ENCODE measurements around the gene NCAM2.

The NCAM2 gene

DNA sequence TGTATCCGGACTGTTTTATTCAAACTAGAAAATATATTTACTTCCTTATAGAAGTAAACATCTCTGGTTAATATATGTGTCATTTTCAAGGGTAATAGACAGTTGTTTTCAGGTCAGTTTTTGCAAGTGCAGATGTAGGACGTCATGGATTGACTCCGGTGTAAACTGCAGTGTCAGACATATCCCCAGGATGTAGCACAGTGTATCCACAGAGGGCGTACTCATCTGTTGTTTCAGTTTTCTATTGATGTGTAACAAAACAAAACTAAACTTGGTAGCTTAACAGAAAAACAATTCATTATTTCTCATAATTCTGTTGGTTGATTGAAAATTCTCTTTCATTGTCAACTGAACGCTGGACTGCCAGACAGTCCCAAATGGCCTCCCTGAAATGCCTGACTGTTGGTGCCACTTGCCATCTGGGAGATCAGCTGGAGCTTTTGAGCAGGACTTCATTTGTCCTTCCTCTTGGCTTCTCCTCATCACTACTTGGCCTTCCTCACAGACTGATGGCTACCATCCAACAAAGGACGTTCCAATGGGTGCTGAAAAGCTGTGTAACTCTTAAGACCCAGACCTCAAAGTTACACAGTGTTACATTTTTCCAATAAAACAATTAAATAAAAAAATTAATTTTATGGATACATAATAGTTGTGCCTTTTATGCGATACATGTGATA lies 181.6 kb downstream of the NCAM2 start:
- FAIRE-seq: no peak

GRCh38 chr21:21182401-21183010 lies 184.3 kb downstream of the NCAM2 start:
- no peak for FAIRE-seq

GRCh38 chr21:21183092-21183491 lies 184.9 kb downstream of the NCAM2 start:
- no peak for FAIRE-seq

DNA sequence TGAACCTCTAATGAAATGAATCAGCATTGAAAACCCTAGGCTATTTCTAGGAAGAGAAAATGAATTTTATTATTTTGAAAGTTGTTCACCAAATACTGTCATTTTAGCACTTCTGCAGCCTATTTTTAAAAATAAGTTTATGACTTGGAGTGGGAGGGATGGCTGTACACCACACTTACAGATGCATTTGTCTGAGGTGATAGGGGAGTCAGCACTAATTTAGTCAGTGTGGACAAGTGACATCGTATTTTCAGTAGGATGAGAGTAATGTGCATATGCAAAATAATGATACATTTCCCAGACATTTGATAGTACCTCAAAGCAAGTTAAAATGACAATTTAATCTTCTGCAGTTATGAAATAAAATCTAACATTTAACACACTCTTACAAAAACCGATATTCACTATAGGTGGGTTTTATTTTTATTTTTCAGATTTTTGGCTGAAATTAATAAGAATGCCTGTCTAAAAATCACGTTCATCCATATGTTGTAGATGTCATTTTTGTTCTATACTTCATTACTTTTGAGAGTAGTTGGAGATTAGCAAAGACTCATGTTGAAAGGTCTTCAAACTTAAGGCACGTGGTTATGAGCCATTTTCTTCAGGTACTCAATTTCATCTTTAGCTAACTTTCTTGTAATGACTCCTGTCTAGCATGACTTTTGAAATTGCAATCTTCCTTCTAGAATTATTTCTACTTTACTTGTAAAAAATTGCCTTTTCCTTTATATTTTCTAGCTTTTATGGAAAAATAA lies 186.7 kb downstream of the NCAM2 start:
- no peak for FAIRE-seq

DNA sequence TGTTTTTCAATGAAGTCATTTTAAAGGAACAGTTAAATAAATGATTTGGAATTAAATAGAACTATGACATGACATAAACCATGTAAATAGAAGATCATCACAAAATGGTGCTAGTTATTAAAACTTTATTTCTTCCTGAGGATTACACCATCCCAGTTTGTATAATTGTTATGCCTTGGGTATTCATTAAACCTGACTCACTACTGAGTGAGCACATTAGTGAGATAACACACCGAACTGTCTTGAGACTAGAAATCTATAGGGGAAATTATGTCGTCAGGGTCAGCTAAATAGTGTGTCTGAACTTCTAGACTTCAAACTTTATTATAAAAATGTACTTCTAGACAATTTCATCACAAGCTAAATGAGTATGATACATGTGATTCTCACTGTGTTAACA lies 189.4 kb downstream of the NCAM2 start:
- FAIRE-seq: no peak

GRCh38 chr21:21188513-21189195 lies 190.4 kb downstream of the NCAM2 start:
- no peak for FAIRE-seq

- FAIRE-seq: no peak
Observed at GRCh38 chr21:21195417-21195943, 197.3 kb downstream of the NCAM2 start.

DNA sequence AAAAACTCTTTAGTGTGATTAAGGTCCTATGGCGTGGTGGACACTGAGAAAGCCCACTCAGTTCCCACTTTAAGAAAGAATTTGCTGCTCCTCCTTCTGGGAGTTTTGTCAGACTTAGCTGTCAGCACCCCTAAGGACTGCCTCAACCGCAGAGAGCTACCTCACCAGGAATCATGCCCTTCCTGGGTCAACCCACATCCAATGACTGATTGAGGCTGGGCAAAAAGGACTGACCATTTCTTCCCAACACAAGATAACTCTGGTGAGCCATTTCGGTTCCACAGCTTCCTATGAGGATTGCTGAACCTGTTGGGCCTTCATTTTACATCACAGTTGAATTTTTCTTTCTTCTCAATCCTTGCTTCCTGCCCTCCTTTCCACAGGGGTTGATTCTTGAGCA lies 197.9 kb downstream of the NCAM2 start:
- no peak for FAIRE-seq

- no peak for FAIRE-seq
Observed at GRCh38 chr21:21196848-21197247, 198.6 kb downstream of the NCAM2 start.

DNA sequence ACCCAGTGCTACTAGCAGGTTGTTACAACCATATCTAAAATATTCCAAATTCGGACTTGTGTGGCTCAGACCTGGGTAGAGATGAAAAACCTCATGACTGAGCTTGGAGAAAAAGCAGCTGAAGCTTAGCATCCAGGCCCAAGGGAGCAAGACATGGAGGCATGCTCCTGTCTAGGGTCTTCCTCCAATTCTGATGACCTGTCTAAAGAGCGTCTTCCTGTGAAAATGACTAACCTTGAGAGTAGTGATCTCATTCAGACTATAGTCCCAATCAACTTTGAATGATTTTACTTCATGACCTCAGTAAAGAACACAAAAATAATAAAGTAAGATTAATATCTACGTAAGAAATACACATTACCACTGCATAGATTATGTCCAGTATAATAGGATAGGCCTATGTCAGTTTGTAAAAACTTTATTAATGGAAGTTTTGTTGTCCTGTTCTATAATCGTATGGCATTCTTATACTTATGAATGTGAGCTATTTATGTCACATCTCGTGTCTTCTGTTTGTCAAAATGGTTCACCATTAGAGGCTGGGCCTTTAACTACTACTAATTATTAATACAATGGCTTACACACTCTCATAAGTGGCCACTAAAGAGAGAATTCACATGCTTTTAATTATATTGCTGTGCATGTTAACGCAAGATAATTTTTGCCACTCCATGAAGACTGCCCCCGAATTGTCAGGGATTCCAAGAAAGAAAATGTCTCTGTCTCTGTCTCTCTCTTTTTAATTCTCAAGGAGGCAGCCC lies 201.3 kb downstream of the NCAM2 start:
- no peak for FAIRE-seq

GRCh38 chr21:21200103-21200938 lies 202.1 kb downstream of the NCAM2 start:
- FAIRE-seq: no peak

DNA sequence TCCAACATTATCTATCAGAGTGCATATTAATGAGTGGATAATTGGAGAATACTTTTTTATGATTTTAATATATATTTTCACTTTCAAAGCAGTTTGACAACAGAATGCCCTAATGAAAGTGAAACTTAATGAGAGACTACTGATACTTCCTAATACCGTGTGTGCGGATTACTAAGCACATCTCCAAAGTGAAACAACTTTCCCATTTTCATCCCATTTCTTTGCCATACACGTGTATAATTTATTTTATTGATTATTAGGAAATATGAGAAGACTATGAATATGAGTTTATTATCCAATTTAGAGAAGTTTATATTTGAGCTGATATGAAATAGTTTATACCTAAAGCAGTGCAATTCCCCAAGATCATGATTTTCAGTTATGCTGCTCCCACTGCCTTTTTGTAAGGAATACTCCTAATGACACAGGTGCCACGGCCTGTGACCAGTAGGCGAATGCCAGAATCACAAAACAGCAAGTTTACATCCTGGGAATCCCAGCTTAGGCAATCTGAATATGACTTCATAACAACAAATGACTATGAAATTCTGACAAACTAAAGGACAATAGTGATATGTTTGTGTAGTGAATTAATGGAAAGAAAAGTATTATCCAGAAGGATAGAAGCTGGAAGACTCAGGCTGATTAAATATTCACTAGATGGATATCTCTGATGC lies 202.9 kb downstream of the NCAM2 start:
- no peak for FAIRE-seq

DNA sequence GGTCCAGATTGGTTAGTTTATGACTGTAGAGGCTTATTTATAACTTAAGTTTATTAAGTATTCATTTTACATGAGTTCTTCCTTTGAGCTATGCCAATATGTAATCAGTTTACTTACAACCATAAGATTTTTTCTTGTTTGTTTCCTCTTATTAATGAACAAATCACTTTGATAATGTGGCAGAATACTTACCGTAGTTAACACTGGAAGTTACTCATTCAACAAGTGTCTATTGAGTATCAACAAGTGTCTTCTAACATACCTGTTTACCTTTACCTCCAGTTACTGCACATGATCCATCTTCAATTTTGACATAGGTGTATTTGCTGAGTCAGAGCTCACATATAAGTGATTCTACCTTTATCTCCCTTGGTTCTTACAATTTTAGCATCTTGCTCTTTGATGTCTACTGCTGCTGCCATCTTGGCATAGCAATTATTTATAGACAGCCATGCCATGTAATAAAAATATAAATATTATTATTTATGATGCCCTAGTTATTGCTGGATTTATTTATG lies 205.7 kb downstream of the NCAM2 start:
- FAIRE-seq: no peak

DNA sequence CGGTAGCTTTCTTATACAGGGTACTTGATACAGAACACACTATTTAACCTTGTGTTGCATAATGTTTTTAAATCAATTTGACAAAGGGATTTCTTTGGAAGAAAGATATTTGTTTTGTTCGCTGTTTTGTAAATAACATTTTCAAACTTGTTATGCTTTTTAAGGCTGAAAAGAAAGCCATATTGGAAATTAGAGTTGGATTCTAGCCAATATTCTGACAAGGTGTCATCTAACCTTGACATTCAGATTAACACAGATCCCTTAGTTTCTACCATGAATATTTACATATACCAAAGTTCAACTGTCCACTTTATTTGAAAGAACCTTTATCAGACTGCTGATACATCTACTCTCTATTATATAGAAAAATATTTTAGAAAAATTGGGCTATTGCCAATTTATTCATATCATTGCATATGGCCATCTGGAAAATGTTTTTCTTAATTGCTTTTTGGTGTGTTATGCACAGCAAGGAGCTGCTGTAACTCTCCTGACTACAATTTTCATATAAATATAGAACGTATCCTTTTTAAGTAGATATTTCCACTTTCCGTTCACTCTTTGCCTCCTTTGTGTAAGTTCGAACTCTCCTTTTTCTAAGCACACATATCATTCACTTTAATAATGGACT lies 206.3 kb downstream of the NCAM2 start:
- no peak for FAIRE-seq

GRCh38 chr21:21205604-21206003 lies 207.4 kb downstream of the NCAM2 start:
- FAIRE-seq: no peak

GRCh38 chr21:21210552-21210951 lies 212.3 kb downstream of the NCAM2 start:
- no peak for FAIRE-seq

DNA sequence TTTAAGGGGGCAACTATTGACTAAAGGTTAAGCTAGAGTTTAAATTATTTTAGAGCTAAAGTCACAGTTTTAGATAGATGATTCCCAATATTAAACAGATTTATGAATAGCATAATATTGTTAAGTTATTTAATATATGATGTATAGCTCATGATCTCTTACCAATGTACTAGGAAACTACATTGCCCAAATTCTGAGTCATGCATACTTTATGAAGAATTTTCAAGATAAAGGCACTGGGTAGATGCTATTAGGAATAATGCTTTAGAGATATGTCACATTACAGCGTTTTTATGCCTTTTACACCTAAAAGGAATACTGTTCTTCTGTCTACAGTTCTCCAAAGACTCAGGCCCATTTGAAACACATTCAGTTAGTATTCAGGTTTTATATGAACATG lies 215.1 kb downstream of the NCAM2 start:
- no peak for FAIRE-seq

DNA sequence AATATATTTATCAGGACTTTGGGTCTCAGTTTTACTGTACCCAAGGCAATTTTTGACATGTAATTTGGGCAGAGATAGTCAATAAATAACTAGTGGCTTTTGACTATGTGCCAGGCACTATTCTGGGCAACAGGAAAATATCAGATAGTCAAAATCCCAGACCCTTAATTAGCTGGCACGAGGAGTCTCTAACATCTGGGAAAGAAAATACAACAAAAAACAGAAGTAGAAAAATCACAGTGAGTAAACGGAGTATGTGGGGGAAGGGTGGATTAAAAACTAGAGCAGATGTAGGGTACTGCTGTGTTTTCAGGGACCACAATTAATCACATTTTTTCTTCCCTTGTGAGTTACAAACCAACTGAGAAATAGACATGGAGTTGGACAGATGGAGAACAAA lies 217.8 kb downstream of the NCAM2 start:
- FAIRE-seq: no peak

GRCh38 chr21:21226472-21226871 lies 228.3 kb downstream of the NCAM2 start:
- no peak for FAIRE-seq

DNA sequence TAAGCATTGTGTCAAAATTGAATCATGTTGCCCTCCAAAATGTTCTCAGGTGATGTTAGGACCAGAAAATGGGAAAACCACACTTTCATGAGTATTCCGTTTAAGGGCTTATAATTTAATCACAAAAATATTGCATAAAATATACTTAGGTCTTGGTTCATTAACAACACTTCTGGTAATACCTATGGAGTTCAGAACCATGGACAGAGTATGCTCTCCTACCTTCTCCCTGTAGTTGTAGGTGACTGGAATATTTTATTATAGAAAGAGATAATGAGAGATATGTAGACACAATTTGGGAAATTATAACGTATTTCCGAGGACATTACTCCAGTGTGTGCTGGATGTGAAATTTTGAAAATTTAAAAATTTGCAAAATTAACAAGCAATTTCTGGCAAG lies 232.5 kb downstream of the NCAM2 start:
- no peak for FAIRE-seq

Data from TTC549 (cell line).